Activated CD4-positive, alpha-beta memory T cell treated with anti-CD3 and anti-CD28 coated beads, Interleukin-2, amount 10 ng/mL, durations not matched to agents 7 days and 5 days (primary cell): ENCODE measurements around the gene IER5. TPM values are rescaled to one million over a fixed set of nuclear protein-coding genes. Genes with fewer than 3 reads are reported as not detected.
"Not testable (repeated sequence)": the region's sequence is repeated elsewhere in the genome, so short reads cannot be mapped to it uniquely, and the experiment has no call there.

ENCODE experiments used
- CTCF ChIA-PET: fragments of 350-600 bp; sonication (Branson Sonifier 250); formaldehyde crosslinking; loops from one replicate; lab custom pipeline; 2021; ENCODE audit warnings: antibody characterized with exemption, inconsistent platforms; lab: Charles Lee
- POLR2A ChIA-PET: fragments of 350-600 bp; sonication (Branson Sonifier 250); formaldehyde crosslinking; loops from one replicate; lab custom pipeline; 2021; ENCODE audit warnings: antibody characterized with exemption; lab: Charles Lee
- DNase-seq: peaks from one replicate; pipeline ENCODE4 v3.0.0-alpha.2; 2020
- H3K27ac Mint-ChIP-seq: one replicate; pipeline ENCODE4 v1.8.0; 2021; ENCODE audit warnings: mild to moderate bottlenecking, mixed read lengths
- H3K27me3 Mint-ChIP-seq: one replicate; pipeline ENCODE4 v1.8.0; 2021; ENCODE audit warnings: mixed read lengths
- H3K36me3 Mint-ChIP-seq: one replicate; pipeline ENCODE4 v1.8.0; 2021; ENCODE audit warnings: low read depth, mixed read lengths
- H3K4me1 Mint-ChIP-seq: one replicate; pipeline ENCODE4 v1.8.0; 2021; ENCODE audit warnings: mixed read lengths
- H3K4me3 Mint-ChIP-seq: one replicate; pipeline ENCODE4 v1.8.0; 2021; ENCODE audit warnings: mild to moderate bottlenecking, mixed read lengths
- H3K9me3 Mint-ChIP-seq: one replicate; pipeline ENCODE4 v1.8.0; 2021; ENCODE audit warnings: mixed read lengths
- total RNA-seq, 2 experiments: library from RNA; stranded (reverse); gene quantifications; one replicate each; pipeline ENCODE4 v1.2.3, GENCODE V29; 2021

The IER5 gene
- total RNA-seq, 2 experiments from 2014 or later: 41.6 to 43.9 TPM

DNA sequence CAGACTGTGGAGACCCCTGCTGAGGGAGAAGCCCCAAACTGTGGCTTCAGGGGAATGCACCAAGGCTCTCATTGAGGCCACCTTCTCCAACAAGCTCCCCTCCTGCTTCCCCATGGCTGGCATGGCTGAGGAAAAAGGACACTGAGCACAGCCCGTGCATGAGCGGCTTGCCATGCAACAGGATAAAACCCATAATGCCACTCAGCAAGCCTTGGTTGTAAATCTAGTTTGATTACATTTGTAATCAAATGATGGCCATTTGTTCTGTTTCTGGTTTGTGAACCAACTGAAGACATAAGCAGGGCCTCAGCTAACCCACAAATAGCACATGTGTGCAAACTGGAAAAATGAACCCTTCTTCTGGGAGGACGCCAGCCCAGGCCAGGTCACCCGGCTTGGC lies 27.6 kb upstream of the IER5 start:
- H3K4me3 Mint-ChIP-seq, DNase-seq, H3K27me3 Mint-ChIP-seq, H3K9me3 Mint-ChIP-seq: not testable (repeated sequence)
- Mint-ChIP-seq H3K27ac (peak overlapping the region; percentile 12), H3K36me3 (peaks cover 30% of the 10 kb centered on the region), H3K4me1 (peaks cover 25% of the 10 kb centered on the region)
- ChIA-PET CTCF (interaction anchor here (2.9 kb wide), 1 partner anchor 81 kb away, joined by 17 read pairs; no protein-coding TSS in a partner anchor), POLR2A (interaction anchor here (3.4 kb wide), 1 partner anchor 29 kb away, joined by 35 read pairs; the partner anchor contains the start of gene IER5)

DNA sequence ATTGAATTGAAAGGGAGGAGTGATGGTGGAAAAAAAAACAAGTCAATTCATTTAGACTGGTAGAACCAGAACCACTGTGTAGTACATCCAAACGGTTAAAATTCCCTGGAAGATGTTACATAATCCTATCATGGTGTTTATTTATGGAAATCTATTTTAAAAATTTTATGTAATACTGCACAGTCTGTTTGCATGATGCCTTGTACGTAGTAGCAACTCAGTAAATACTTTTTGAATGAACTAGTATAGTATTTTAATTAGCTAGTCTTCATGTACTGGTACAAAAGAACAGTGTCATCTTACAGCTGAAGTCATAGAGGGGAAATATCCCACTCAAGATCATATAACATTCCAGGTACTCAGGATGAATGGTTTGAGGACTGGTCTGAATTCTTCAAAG lies 27.0 kb upstream of the IER5 start:
- POLR2A ChIA-PET: interaction anchor here (1.3 to 3.4 kb wide), 4 partner anchors 8 to 80 kb away, joined by 5 to 35 read pairs (median 10); partner anchors contain the start of genes IER5 and STX6
- H3K27ac Mint-ChIP-seq: no peak overlapping the region
- peaks cover 25% of the 10 kb centered on the region for H3K4me1 Mint-ChIP-seq
- DNase-seq: no peak
- H3K4me3 Mint-ChIP-seq: no peak overlapping the region
- H3K36me3 Mint-ChIP-seq: peaks cover 29% of the 10 kb centered on the region
- CTCF ChIA-PET: interaction anchor here (0.9 to 2.9 kb wide), 2 partner anchors 74 to 81 kb away, joined by 3 to 17 read pairs; no protein-coding TSS in a partner anchor
- H3K9me3 Mint-ChIP-seq: peaks cover 10% of the 10 kb centered on the region
- peaks cover 2% of the 10 kb centered on the region for H3K27me3 Mint-ChIP-seq

DNA sequence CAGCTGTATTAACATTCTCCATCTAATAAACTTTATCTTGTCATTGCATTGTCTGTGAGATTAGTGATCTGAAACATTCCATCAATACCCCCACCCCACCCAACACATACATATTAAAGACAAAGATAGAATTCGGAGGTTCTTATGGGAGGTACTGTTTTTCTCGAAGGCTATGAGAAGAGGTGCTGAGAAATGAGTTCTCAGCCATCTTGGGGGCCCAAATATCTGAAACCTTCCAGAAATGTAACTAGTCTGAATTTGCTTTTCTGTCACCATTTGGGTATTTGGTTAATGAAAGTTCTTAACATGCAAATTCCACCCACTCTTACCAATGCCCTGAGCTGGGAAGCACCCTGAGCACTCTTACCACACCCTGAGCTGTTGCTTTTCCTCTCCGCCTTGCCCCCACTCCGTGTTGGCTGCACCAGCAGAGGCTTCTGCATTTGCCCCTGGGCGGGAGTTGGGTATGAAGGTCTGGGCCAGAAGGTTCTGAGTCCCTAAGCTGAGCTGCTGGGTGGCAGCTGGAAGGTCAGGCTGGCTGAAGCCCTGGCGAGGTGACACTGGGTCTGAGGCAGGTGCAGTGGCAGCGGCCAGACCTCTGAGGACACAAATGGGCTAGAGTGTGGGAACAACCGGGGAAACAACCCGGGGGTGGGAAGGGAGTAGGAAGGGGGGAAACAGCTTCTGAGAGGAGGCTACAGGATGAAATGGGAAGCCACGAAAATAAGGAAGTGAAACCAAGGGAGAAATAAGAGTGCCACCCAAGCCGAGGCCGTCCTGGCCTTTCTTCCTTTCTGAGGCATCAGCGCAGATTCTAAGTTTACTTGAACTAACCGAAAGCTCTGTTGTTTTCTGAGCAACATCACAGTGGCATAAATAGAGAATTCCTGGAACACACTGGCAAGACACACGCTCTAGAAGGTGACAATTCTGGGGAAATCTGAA lies 26.3 kb upstream of the IER5 start:
- peak; percentile 18 for DNase-seq
- peaks cover 10% of the 10 kb centered on the region for H3K9me3 Mint-ChIP-seq
- peaks cover 2% of the 10 kb centered on the region for H3K27me3 Mint-ChIP-seq
- H3K36me3 Mint-ChIP-seq: peaks cover 25% of the 10 kb centered on the region
- H3K4me3 Mint-ChIP-seq: peak overlapping the region; percentile 65
- peak overlapping the region; percentile 79 for H3K27ac Mint-ChIP-seq
- CTCF ChIA-PET: interaction anchor here (0.8 to 2.9 kb wide), 7 partner anchors 17 to 104 kb away, joined by 3 to 17 read pairs (median 6); partner anchors contain the start of gene MR1
- peaks cover 25% of the 10 kb centered on the region for H3K4me1 Mint-ChIP-seq
- POLR2A ChIA-PET: interaction anchor here (0.7 to 3.4 kb wide), 16 partner anchors 9 to 336 kb away, joined by 3 to 35 read pairs (median 5); partner anchors contain the start of genes IER5, MR1 and STX6

DNA sequence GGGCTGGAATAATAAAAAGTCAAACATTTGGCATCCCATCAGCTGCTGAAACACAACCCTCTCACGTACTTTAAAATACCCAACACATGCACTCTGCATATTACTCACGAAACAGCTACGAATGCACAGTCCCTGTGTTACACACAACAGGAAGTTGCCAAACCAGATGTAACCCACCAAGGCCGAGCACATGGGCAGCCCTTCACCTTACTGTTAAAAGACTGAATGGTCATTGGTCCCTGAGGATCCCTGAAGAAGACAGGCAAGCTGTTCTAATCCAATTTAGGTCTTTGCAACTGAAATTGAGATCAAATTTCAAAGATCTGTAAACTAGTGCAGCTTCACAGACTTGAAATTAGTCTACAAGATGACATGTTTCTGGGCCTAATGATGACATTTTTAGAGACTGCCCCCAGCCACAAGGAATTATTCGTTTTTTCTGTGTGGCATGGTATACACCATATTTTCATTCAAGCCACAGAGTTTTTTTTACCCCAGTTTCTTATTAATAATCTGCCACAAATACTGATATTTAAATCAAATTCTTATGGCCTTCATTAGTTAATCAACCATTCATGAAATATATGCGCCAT lies 25.6 kb upstream of the IER5 start:
- Mint-ChIP-seq H3K27me3 (peaks cover 2% of the 10 kb centered on the region), H3K4me3 (peak overlapping the region; percentile 65), H3K36me3 (peaks cover 22% of the 10 kb centered on the region), H3K27ac (peak overlapping the region; percentile 79), H3K9me3 (peaks cover 10% of the 10 kb centered on the region), H3K4me1 (peaks cover 25% of the 10 kb centered on the region)
- ChIA-PET CTCF (interaction anchor here (0.8 to 2.9 kb wide), 9 partner anchors 17 to 181 kb away, joined by 3 to 17 read pairs (median 6); partner anchors contain the start of gene MR1), POLR2A (interaction anchor here (0.7 to 3.4 kb wide), 16 partner anchors 10 to 335 kb away, joined by 3 to 35 read pairs (median 5); partner anchors contain the start of genes IER5, MR1 and STX6)
- peak; percentile 57 for DNase-seq

DNA sequence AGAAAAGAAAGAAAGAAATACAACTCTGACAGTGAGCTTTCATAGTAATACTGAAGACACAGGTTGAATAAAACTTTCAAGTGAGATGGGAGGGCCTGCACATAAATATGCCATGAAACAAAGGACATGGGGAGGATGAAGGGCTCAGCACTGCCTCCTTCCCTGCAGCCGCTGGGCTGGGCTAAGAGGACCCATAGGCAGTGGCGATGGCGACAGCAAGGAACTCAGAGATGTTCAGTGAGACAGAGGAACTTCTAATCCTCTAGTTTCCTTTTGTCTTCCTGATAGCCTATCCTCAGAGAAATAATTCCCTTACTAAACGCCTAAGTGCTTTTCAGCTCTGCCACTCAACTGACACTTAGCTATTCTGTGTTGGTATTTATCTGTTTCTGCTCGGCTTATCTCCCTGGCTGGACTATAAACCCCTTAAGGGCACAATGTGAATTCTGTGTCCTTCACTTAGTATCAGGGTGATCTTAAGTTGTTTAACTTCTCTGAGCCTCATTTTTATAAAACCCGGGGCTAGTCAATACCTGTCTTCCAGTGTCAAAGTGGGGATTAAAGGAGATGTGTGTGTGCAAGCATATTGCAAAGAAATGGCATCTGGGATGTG lies 24.4 kb upstream of the IER5 start:
- peaks cover 8% of the 10 kb centered on the region for H3K9me3 Mint-ChIP-seq
- peaks cover 6% of the 10 kb centered on the region for H3K27me3 Mint-ChIP-seq
- H3K4me3 Mint-ChIP-seq: no peak overlapping the region
- DNase-seq: no peak
- ChIA-PET CTCF (interaction anchor here (0.8 to 2.9 kb wide), 8 partner anchors 16 to 183 kb away, joined by 3 to 17 read pairs (median 6); no protein-coding TSS in a partner anchor), POLR2A (interaction anchor here (1.4 to 3.4 kb wide), 5 partner anchors 16 to 96 kb away, joined by 5 to 35 read pairs (median 8); partner anchors contain the start of gene IER5)
- H3K4me1 Mint-ChIP-seq: peaks cover 25% of the 10 kb centered on the region
- H3K27ac Mint-ChIP-seq: no peak overlapping the region
- peaks cover 11% of the 10 kb centered on the region for H3K36me3 Mint-ChIP-seq

DNA sequence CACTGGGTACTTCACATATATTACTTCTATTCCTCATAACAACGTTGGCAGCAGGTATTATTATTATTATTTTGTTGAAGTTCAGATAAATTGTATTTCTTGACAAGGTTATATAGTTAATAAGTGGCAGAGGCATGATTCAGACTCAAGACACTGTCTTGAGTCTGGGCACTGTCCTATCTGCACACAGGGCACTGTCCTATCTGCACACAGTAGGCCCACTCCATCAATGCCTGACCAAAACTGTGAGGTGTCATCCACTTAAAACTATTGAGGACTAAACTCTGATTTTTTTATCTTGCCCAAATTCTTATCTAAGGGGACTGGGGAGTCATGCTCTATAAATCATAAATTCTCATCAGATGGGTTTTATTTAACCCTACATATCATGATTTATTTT lies 23.8 kb upstream of the IER5 start:
- no peak for DNase-seq
- Mint-ChIP-seq H3K36me3 (peaks cover 5% of the 10 kb centered on the region), H3K27ac (no peak overlapping the region), H3K4me1 (peaks cover 25% of the 10 kb centered on the region), H3K27me3 (peaks cover 7% of the 10 kb centered on the region), H3K4me3 (no peak overlapping the region), H3K9me3 (peaks cover 4% of the 10 kb centered on the region)
- ChIA-PET CTCF (interaction anchor here (2.6 kb wide), 1 partner anchor 15 kb away, joined by 11 read pairs; no protein-coding TSS in a partner anchor), POLR2A (no interaction called here)

DNA sequence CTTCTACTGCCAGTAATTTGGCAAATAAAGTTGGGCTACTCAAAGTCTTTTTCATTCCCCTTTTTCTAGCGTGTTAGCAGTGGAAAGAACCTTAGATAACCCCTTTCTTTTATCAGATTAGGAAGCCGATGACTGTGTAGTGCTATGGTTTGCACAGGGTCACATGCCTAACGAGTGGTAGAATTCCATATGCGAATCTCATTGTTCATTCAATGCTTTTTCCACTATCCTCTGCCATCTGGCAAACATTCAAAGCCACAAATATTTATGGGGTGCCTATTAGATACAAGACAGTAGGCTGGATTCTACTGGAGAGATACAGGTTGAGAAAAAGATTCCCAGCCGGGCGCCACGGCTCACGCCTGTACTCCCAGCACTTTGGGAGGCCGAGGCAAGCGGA lies 14.9 kb upstream of the IER5 start:
- POLR2A ChIA-PET: no interaction called here

DNA sequence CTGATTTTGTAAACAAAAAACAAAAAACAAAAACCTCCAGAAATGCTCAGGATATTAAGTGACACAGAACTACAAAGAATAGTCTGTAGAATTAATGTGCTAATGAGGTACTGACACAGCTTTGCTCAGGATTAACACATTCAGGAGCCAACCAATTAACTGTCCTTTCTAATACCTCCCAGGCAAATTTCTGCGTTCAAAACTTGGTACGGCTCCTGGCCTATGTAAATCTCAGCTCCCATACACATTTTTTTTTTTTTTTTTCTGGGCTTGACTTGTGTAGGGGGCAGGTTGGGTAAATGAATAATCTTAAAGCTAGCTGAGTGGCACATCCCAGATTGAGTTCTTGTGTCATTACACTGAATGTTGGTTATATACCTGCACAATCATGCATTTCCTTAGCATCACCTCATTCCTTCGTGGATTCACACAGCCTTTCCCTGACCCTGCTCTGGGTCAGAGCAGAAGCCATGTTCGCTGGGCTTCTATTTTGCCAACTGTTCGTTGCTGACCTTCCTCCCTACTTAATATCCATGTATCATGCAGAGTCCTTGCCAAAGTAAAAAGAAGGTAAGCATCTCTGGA lies 12.6 kb upstream of the IER5 start:
- peaks cover 27% of the 10 kb centered on the region for H3K4me1 Mint-ChIP-seq
- no peak for DNase-seq
- H3K27me3 Mint-ChIP-seq: peaks cover 20% of the 10 kb centered on the region
- peaks cover 2% of the 10 kb centered on the region for H3K9me3 Mint-ChIP-seq
- H3K36me3 Mint-ChIP-seq: peaks cover 3% of the 10 kb centered on the region
- no peak overlapping the region for H3K4me3 Mint-ChIP-seq
- POLR2A ChIA-PET: interaction anchor here (0.6 to 1.1 kb wide), 2 partner anchors 42 to 93 kb away, joined by 3 read pairs; partner anchors contain the start of gene MR1
- CTCF ChIA-PET: interaction anchor here (1.2 to 2.4 kb wide), 2 partner anchors 8 to 66 kb away, joined by 5 to 12 read pairs; no protein-coding TSS in a partner anchor
- H3K27ac Mint-ChIP-seq: no peak overlapping the region

More for the DNA sequence above, 14.9 kb upstream of the IER5 start:
- DNase-seq: no peak
- Mint-ChIP-seq H3K4me3 (no peak overlapping the region), H3K36me3 (peaks cover 3% of the 10 kb centered on the region), H3K27me3 (peaks cover 29% of the 10 kb centered on the region), H3K27ac (no peak overlapping the region), H3K9me3 (peaks cover 2% of the 10 kb centered on the region), H3K4me1 (peaks cover 7% of the 10 kb centered on the region)
- CTCF ChIA-PET: no interaction called here

DNA sequence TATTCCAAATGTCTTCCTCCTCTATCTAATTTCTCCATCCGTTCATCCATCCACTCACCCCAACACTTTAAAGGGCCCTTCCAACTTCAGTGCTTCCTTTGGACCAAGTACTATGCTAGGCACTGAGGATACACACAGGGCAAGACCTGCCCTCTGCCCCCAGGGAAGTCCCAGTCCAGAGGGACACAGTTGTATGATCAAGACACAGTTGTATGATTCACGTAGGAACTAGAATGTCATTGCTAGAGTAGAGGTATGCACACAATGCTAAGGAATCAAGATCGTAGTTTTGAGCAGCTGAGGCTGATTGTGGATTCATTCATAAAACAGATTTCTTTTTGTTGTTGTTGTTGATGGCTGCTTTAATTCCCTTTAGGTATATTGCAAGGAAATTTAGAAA lies 11.6 kb upstream of the IER5 start:
- Mint-ChIP-seq H3K4me3 (no peak overlapping the region), H3K27me3 (peaks cover 17% of the 10 kb centered on the region), H3K4me1 (peaks cover 31% of the 10 kb centered on the region), H3K27ac (no peak overlapping the region), H3K36me3 (no peaks in the 10 kb centered on the region), H3K9me3 (peaks cover 2% of the 10 kb centered on the region)
- DNase-seq: no peak
- CTCF ChIA-PET: interaction anchor here (2.4 kb wide), 1 partner anchor 65 kb away, joined by 12 read pairs; no protein-coding TSS in a partner anchor
- POLR2A ChIA-PET: interaction anchor here (1.3 kb wide), 1 partner anchor 11 kb away, joined by 3 read pairs; the partner anchor contains the start of gene IER5

DNA sequence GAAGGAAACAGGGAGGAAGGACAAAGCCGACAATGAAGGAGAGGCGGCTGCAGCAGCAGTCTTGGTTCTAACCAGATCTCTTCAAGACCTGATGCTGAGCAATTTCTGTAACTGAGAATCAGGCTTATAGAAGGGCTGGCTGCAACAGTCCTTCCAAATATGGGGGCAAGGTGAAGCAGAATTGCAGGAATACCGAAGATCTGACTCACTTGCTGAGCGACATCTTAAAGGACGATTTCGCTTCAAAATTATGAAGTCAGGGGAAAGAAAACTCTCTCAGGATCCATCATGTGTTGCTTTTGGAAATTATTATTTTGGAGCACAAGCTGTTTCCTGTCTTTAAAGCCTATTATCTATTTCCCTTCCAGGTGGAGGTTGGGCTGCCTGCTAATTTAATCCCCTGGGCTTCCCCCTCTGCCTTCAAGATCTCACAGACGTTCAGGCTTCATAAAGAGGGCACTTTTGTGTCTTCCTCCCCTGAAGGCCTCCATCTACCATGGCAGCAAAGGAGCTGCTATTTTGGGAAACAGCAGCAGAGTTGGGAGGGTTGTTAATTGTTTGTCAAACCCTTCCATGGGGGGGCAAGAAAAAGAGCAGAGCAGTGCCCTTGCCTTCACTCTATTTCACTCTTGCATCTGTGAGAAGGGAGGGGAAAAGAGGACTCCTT lies 10.8 kb upstream of the IER5 start:
- DNase-seq: no peak
- peaks cover 17% of the 10 kb centered on the region for H3K27me3 Mint-ChIP-seq
- H3K9me3 Mint-ChIP-seq: peaks cover 2% of the 10 kb centered on the region
- POLR2A ChIA-PET: interaction anchor here (1.3 to 2.3 kb wide), 2 partner anchors 10 to 72 kb away, joined by 3 to 7 read pairs; partner anchors contain the start of gene IER5
- peaks cover 31% of the 10 kb centered on the region for H3K4me1 Mint-ChIP-seq
- no peak overlapping the region for H3K27ac Mint-ChIP-seq
- no peak overlapping the region for H3K4me3 Mint-ChIP-seq
- no peaks in the 10 kb centered on the region for H3K36me3 Mint-ChIP-seq
- CTCF ChIA-PET: no interaction called here

DNA sequence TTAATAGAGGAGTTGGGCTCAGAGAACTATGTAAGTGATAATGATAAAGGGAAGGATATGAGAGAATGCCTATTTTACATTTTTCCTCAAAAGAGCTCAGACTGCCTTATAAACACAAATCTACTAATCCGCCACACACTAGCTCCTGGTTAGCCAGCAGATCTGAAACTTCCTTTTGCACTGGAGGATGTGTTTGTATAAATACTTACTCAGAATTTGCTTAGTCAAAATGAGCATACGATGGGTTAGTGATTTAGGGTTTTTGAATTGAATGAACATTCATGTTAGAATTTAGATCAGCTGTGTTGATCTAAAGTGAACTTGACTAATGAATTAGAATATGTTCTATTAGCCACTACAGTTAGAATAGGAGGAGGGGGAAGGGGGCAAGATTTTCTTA lies 9.1 kb upstream of the IER5 start:
- Mint-ChIP-seq H3K9me3 (peaks cover 2% of the 10 kb centered on the region), H3K4me1 (peaks cover 38% of the 10 kb centered on the region), H3K27ac (peak overlapping the region; percentile 8), H3K27me3 (peaks cover 17% of the 10 kb centered on the region), H3K36me3 (no peaks in the 10 kb centered on the region), H3K4me3 (no peak overlapping the region)
- ChIA-PET POLR2A (interaction anchor here (0.8 to 2.3 kb wide), 9 partner anchors 10 to 70 kb away, joined by 3 to 27 read pairs (median 5); partner anchors contain the start of gene IER5), CTCF (interaction anchor here (0.5 to 3.2 kb wide), 11 partner anchors 10 to 70 kb away, joined by 3 to 39 read pairs (median 6); no protein-coding TSS in a partner anchor)
- no peak for DNase-seq
